ENCODE results near the gene CCDC192.
"Not testable (repeated sequence)": the region's sequence is repeated elsewhere in the genome, so short reads cannot be mapped to it uniquely, and the experiment has no call there.

CCDC192 gene

DNA sequence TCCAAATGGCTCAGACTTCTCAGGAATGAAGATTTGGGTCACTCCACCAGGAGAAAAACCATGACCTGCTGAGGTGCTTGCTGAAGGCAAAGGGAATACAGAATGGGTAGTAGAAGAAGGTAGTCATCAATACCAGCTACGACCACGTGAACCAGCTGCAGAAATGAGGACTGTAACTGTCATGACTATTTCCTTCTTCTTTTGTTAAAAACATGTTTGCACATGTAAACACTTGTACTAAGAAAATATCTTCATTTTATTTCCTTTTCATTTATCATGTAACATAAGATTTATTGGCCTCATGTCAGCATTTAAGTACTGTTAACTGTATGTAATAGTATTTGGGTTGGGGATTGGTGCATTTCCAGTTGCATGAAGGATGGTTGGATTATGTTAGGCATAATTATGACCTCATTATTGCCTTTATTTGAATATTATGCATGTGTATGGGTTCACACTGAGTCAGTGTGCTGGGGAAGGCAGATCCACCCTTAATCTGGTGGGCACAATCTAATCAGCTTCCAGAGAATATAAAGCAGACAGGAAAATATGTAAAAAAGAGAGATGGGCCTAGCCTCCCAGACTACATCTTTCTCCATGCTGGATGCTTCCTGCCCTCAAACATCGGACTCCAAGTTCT lies 23.4 kb upstream of the CCDC192 start:
- not testable (repeated sequence) for H3K36me3 ChIP-seq (ENCODE audit: control insufficient read depth in 2 of 2, insufficient read depth in 2 of 2, low read length in 2 of 2); H3K9ac ChIP-seq (ENCODE audit: low read length in 2 of 2); H3K9me3 ChIP-seq (ENCODE audit: control insufficient read depth in 2 of 2, low read length in 2 of 2); H3K27ac ChIP-seq (ENCODE audit: low read length); H3K4me1 ChIP-seq (ENCODE audit: control insufficient read depth, insufficient read depth, low read length); H3K4me3 ChIP-seq (ENCODE audit: low read length in 2 of 2); H3K27me3 ChIP-seq (ENCODE audit: control insufficient read depth in 1 of 2, insufficient read depth in 2 of 2, low read length in 2 of 2)

DNA sequence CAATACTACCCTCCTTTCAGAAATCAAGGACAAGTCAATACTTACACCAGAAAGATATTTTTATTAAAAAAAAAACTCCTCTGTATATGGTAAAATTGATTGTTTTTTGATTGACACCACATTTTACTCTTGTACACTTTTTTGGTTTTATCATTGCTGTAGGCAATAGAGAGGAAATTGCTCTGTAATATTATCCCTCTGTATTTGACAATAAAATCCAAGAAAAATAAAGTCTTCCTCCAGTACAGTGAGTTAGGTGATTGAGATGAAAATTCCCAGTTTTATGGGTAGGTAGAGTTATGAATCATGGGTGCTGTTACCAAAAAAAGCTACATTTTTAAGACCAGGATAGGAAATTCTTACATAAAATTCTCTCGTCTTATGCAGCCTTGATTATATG lies 22.6 kb upstream of the CCDC192 start:
- Histone ChIP-seq H3K27me3 (ENCODE audit: control insufficient read depth in 1 of 2, insufficient read depth in 2 of 2, low read length in 2 of 2) (no peaks in the 10 kb centered on the region), H3K4me1 (ENCODE audit: control insufficient read depth, insufficient read depth, low read length) (no peaks in the 10 kb centered on the region), H3K4me3 (ENCODE audit: low read length in 2 of 2) (no peak overlapping the region), H3K9me3 (ENCODE audit: control insufficient read depth in 2 of 2, low read length in 2 of 2) (no peaks in the 10 kb centered on the region), H3K9ac (ENCODE audit: low read length in 2 of 2) (no peak overlapping the region), H3K36me3 (ENCODE audit: control insufficient read depth in 2 of 2, insufficient read depth in 2 of 2, low read length in 2 of 2) (no peaks in the 10 kb centered on the region), H3K27ac (ENCODE audit: low read length) (no peak overlapping the region)

GRCh38 chr5:127683008-127683407 lies 20.2 kb upstream of the CCDC192 start:
- Histone ChIP-seq H3K4me3 (ENCODE audit: low read length in 2 of 2) (no peak overlapping the region), H3K4me1 (ENCODE audit: control insufficient read depth, insufficient read depth, low read length) (no peaks in the 10 kb centered on the region), H3K36me3 (ENCODE audit: control insufficient read depth in 2 of 2, insufficient read depth in 2 of 2, low read length in 2 of 2) (no peaks in the 10 kb centered on the region), H3K9me3 (ENCODE audit: control insufficient read depth in 2 of 2, low read length in 2 of 2) (no peaks in the 10 kb centered on the region), H3K27me3 (ENCODE audit: control insufficient read depth in 1 of 2, insufficient read depth in 2 of 2, low read length in 2 of 2) (no peaks in the 10 kb centered on the region), H3K27ac (ENCODE audit: low read length) (no peak overlapping the region), H3K9ac (ENCODE audit: low read length in 2 of 2) (no peak overlapping the region)

- Histone ChIP-seq H3K27ac (ENCODE audit: low read length) (no peak overlapping the region), H3K9ac (ENCODE audit: low read length in 2 of 2) (no peak overlapping the region), H3K4me1 (ENCODE audit: control insufficient read depth, insufficient read depth, low read length) (no peaks in the 10 kb centered on the region), H3K4me3 (ENCODE audit: low read length in 2 of 2) (no peak overlapping the region), H3K27me3 (ENCODE audit: control insufficient read depth in 1 of 2, insufficient read depth in 2 of 2, low read length in 2 of 2) (no peaks in the 10 kb centered on the region), H3K36me3 (ENCODE audit: control insufficient read depth in 2 of 2, insufficient read depth in 2 of 2, low read length in 2 of 2) (no peaks in the 10 kb centered on the region), H3K9me3 (ENCODE audit: control insufficient read depth in 2 of 2, low read length in 2 of 2) (no peaks in the 10 kb centered on the region)
Measured at GRCh38 chr5:127684726-127685467, 18.3 kb upstream of the CCDC192 start.

GRCh38 chr5:127685662-127686061 lies 17.5 kb upstream of the CCDC192 start:
- Histone ChIP-seq H3K27ac (ENCODE audit: low read length) (no peak overlapping the region), H3K9me3 (ENCODE audit: control insufficient read depth in 2 of 2, low read length in 2 of 2) (no peaks in the 10 kb centered on the region), H3K27me3 (ENCODE audit: control insufficient read depth in 1 of 2, insufficient read depth in 2 of 2, low read length in 2 of 2) (no peaks in the 10 kb centered on the region), H3K9ac (ENCODE audit: low read length in 2 of 2) (no peak overlapping the region), H3K4me3 (ENCODE audit: low read length in 2 of 2) (no peak overlapping the region), H3K4me1 (ENCODE audit: control insufficient read depth, insufficient read depth, low read length) (no peaks in the 10 kb centered on the region), H3K36me3 (ENCODE audit: control insufficient read depth in 2 of 2, insufficient read depth in 2 of 2, low read length in 2 of 2) (no peaks in the 10 kb centered on the region)

DNA sequence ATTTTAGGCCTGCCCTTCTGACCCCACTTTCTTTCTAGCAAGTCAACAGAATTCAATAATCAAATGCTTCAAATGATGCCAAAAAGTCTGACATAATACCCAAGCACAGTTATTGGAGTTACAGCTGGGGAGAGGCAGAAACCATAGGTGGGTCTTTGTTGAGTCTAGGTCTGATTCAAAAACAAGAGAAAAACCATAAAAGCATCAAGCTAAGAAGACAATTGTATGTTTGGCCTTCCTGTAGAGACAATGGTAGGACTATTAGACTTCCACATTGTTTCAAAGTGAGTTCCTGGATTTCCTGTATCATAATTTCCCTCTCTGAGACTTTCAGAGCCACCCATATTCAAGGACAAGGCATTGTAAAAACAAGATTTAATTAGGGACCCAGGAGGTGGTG lies 16.8 kb upstream of the CCDC192 start:
- no peak overlapping the region for H3K9ac ChIP-seq (ENCODE audit: low read length in 2 of 2)
- no peak overlapping the region for H3K27ac ChIP-seq (ENCODE audit: low read length)
- H3K4me1 ChIP-seq (ENCODE audit: control insufficient read depth, insufficient read depth, low read length): no peaks in the 10 kb centered on the region
- no peaks in the 10 kb centered on the region for H3K36me3 ChIP-seq (ENCODE audit: control insufficient read depth in 2 of 2, insufficient read depth in 2 of 2, low read length in 2 of 2)
- H3K27me3 ChIP-seq (ENCODE audit: control insufficient read depth in 1 of 2, insufficient read depth in 2 of 2, low read length in 2 of 2): no peaks in the 10 kb centered on the region
- no peaks in the 10 kb centered on the region for H3K9me3 ChIP-seq (ENCODE audit: control insufficient read depth in 2 of 2, low read length in 2 of 2)
- H3K4me3 ChIP-seq (ENCODE audit: low read length in 2 of 2): no peak overlapping the region

DNA sequence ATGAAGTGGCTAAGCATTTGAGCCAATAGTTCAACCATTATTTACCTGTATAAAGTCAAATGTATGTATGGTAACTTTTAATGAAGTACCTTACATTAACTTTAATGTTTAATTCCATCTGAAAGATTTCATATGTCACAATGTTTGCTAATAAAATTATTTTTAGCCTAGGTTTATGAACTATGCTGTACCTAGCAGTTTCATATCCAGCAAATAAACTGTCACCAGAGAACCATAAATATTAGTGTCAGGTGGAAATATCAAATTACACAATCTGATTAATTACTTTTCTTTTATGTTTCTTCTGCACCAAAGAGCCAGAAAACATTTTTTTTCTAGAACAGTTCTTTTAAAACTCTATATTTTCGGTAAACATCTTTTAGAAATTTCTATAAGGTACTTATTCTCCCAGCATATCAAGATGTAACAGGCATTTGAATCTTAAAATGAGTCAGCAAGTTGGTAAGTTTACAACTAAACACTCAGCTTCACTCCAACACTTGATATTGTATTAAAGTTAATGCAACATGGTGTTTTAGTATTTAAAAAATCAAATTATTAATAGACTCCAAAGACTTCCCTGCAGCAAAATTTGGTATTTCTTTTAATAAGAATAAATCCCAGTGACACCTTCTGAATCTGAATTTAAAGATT lies 8.5 kb upstream of the CCDC192 start:
- Histone ChIP-seq H3K4me3 (ENCODE audit: low read length in 2 of 2) (no peak overlapping the region), H3K9ac (ENCODE audit: low read length in 2 of 2) (no peak overlapping the region), H3K4me1 (ENCODE audit: control insufficient read depth, insufficient read depth, low read length) (no peaks in the 10 kb centered on the region), H3K36me3 (ENCODE audit: control insufficient read depth in 2 of 2, insufficient read depth in 2 of 2, low read length in 2 of 2) (no peaks in the 10 kb centered on the region), H3K27ac (ENCODE audit: low read length) (no peak overlapping the region), H3K9me3 (ENCODE audit: control insufficient read depth in 2 of 2, low read length in 2 of 2) (no peaks in the 10 kb centered on the region), H3K27me3 (ENCODE audit: control insufficient read depth in 1 of 2, insufficient read depth in 2 of 2, low read length in 2 of 2) (no peaks in the 10 kb centered on the region)

- no peaks in the 10 kb centered on the region for H3K9me3 ChIP-seq (ENCODE audit: control insufficient read depth in 2 of 2, low read length in 2 of 2)
Measured at GRCh38 chr5:127695346-127695745, 7.8 kb upstream of the CCDC192 start.

DNA sequence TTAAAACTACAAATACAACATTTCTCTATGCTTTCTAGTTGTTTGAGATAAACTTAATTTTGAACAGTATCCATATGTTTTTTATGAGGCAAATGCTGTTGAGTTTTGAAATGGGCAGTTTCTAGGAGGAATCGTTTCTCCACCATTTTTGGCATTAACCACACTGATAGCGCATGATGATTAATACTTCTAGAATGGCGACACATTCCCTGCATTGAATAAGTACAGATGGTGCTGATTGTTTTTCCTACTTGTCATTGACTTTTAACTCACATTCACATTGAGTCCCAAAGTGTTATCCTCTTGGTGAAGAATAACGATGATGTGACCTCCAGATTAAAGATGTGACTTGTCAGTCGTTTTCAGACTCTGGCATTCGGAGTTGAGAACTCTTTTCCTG lies 6.5 kb upstream of the CCDC192 start:
- Histone ChIP-seq H3K9ac (ENCODE audit: low read length in 2 of 2) (no peak overlapping the region), H3K36me3 (ENCODE audit: control insufficient read depth in 2 of 2, insufficient read depth in 2 of 2, low read length in 2 of 2) (no peaks in the 10 kb centered on the region), H3K27me3 (ENCODE audit: control insufficient read depth in 1 of 2, insufficient read depth in 2 of 2, low read length in 2 of 2) (no peaks in the 10 kb centered on the region), H3K4me3 (ENCODE audit: low read length in 2 of 2) (no peak overlapping the region), H3K9me3 (ENCODE audit: control insufficient read depth in 2 of 2, low read length in 2 of 2) (no peaks in the 10 kb centered on the region), H3K4me1 (ENCODE audit: control insufficient read depth, insufficient read depth, low read length) (no peaks in the 10 kb centered on the region), H3K27ac (ENCODE audit: low read length) (no peak overlapping the region)

More at GRCh38 chr5:127695346-127695745, 7.8 kb upstream of the CCDC192 start:
- Histone ChIP-seq H3K4me3 (ENCODE audit: low read length in 2 of 2) (no peak overlapping the region), H3K4me1 (ENCODE audit: control insufficient read depth, insufficient read depth, low read length) (no peaks in the 10 kb centered on the region), H3K27me3 (ENCODE audit: control insufficient read depth in 1 of 2, insufficient read depth in 2 of 2, low read length in 2 of 2) (no peaks in the 10 kb centered on the region), H3K36me3 (ENCODE audit: control insufficient read depth in 2 of 2, insufficient read depth in 2 of 2, low read length in 2 of 2) (no peaks in the 10 kb centered on the region), H3K9ac (ENCODE audit: low read length in 2 of 2) (no peak overlapping the region), H3K27ac (ENCODE audit: low read length) (no peak overlapping the region)

DNA sequence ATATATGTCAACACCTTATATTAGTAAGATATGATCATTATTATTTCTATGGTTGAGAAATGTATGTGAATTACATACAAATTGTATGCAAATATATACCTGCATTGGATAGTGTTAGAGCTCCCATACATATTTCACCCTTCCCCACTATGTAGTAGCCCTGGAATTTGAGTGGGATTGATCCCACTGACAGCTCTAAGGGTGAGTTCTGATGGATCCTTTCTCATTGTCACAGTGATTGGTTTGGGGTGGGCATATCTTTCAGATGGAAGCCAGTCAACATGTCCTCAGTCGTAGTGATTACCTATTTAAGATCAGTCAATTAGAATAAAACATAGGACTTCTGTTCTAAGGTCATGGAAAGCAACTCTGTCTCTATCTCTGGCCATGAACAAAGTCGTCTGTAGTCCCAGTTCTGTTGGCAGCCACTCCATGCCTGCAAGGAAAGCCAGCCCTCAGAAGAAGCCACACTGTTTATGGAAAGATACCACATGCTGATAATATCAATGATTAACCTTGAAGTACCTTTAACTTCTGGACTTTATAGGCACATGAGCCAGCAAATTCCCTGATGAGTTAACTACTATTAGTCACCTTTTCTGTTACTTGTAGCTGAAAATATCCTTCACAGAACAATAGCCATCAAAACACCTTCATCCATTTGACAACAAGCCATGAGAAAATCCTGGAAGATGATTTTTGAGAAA lies 5.1 kb upstream of the CCDC192 start:
- Histone ChIP-seq H3K9ac (ENCODE audit: low read length in 2 of 2) (no peak overlapping the region), H3K4me3 (ENCODE audit: low read length in 2 of 2) (no peak overlapping the region), H3K27me3 (ENCODE audit: control insufficient read depth in 1 of 2, insufficient read depth in 2 of 2, low read length in 2 of 2) (no peaks in the 10 kb centered on the region), H3K9me3 (ENCODE audit: control insufficient read depth in 2 of 2, low read length in 2 of 2) (no peaks in the 10 kb centered on the region), H3K27ac (ENCODE audit: low read length) (no peak overlapping the region), H3K36me3 (ENCODE audit: control insufficient read depth in 2 of 2, insufficient read depth in 2 of 2, low read length in 2 of 2) (no peaks in the 10 kb centered on the region), H3K4me1 (ENCODE audit: control insufficient read depth, insufficient read depth, low read length) (no peaks in the 10 kb centered on the region)
